ENCODE data around the gene SEZ6L. TPM values are rescaled to one million over a fixed set of nuclear protein-coding genes. Genes with fewer than 3 reads are reported as not detected.

SEZ6L gene
- total RNA-seq, 4 donors from 2014 or later = 0.14 to 0.16 TPM; not detected in 2

DNA sequence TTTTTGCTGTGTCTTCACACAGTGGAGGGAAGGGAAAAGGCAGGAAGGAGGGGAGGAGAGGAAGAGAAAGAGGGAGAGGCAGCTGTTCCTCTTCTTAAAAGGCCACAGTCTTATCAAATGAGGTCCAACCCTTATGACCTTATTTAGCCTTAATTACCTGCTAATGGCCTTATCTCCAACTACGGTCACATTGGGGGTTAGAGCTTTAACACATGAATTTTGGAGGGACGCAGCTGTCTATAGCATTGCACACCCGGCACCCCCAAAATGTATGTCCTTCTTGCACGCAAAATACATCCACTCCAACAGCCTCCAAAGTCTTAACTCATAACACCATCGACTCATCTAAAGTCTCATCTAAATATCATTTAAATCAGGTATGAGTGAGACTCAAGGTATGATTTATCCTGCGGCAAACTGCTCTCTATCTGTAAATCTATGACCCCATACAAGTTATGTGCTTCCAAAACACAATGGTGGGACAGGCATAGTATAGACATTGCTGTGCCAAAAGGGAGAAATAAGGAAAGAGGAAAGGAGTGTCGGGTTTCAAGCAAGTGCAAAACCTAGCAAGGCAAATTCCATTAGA, 214.8 kb downstream of the SEZ6L start:
- no peak for DNase-seq
- no peak overlapping the region for H3K27ac ChIP-seq
- 77 to 83% methylated on average over 6 to 7 of the region's 7 CpGs for WGBS, 2 donors (ENCODE audit: low coverage in 1 of 2)
- H3K4me1 ChIP-seq = no peaks in the 10 kb centered on the region
- TF ChIP-seq EP300 (IDR thresholded peaks at IDR 0.05; ENCODE audit: low read depth) (no peak), POLR2AphosphoS5 (IDR thresholded peaks at IDR 0.05) (no peak), POLR2A (IDR thresholded peaks at IDR 0.05) (no peak)
- TF ChIP-seq, protein P1, sequence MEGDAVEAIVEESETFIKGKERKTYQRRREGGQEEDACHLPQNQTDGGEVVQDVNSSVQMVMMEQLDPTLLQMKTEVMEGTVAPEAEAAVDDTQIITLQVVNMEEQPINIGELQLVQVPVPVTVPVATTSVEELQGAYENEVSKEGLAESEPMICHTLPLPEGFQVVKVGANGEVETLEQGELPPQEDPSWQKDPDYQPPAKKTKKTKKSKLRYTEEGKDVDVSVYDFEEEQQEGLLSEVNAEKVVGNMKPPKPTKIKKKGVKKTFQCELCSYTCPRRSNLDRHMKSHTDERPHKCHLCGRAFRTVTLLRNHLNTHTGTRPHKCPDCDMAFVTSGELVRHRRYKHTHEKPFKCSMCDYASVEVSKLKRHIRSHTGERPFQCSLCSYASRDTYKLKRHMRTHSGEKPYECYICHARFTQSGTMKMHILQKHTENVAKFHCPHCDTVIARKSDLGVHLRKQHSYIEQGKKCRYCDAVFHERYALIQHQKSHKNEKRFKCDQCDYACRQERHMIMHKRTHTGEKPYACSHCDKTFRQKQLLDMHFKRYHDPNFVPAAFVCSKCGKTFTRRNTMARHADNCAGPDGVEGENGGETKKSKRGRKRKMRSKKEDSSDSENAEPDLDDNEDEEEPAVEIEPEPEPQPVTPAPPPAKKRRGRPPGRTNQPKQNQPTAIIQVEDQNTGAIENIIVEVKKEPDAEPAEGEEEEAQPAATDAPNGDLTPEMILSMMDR (IDR thresholded peaks at IDR 0.05) = no peak
- in situ Hi-C loops (cut with MboI; ENCODE audit: low pct_ligation_motif_present in 1 of 4, low pct_unique_long_range_greater_than_20kb in 1 of 4, low sequenced_read_pairs in 3 of 4) = no loop called here
- peaks cover 38% of the 10 kb centered on the region for H3K27me3 ChIP-seq
- no peak overlapping the region for H3K4me3 ChIP-seq
- H3K9me3 ChIP-seq = no peaks in the 10 kb centered on the region
- no peaks in the 10 kb centered on the region for H3K36me3 ChIP-seq
- intact Hi-C loops (cut with DNase I; ENCODE audit: low total_unique reads) = no loop called here

DNA sequence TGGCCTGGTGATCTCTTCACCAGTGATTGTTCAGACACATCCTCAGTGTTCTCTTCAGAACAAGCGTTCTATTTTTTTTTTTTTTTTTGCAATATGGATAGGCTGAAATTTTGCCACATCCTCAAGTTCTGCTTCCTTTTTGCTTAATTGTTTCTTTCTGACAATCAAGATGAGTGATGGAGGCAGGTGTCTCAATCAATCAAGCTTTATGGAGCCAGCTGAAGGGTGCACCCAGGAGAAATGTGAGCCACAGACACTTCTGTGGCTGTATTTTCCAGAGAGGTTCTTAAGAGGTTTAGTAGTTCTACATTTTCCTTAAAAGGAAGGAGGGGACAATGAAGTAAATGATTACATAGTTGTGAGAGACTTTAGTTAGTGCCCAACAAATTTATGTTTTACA, 215.9 kb downstream of the SEZ6L start:
- TF ChIP-seq EP300 (IDR thresholded peaks at IDR 0.05; ENCODE audit: low read depth) (no peak), POLR2AphosphoS5 (IDR thresholded peaks at IDR 0.05) (no peak), POLR2A (IDR thresholded peaks at IDR 0.05) (no peak)
- TF ChIP-seq, protein P1 (IDR thresholded peaks at IDR 0.05) = no peak
- in situ Hi-C loops (cut with MboI; ENCODE audit: low pct_ligation_motif_present in 1 of 4, low pct_unique_long_range_greater_than_20kb in 1 of 4, low sequenced_read_pairs in 3 of 4) (no loop called here), intact Hi-C loops (cut with DNase I; ENCODE audit: low total_unique reads) (no loop called here)
- 40 to 72% methylated on average over 1 of the region's 1 CpG for WGBS, 2 donors (ENCODE audit: low coverage in 1 of 2)
- no peak for DNase-seq
- Histone ChIP-seq H3K4me3 (no peak overlapping the region), H3K4me1 (no peaks in the 10 kb centered on the region), H3K9me3 (no peaks in the 10 kb centered on the region), H3K27ac (no peak overlapping the region), H3K36me3 (no peaks in the 10 kb centered on the region), H3K27me3 (peaks cover 32% of the 10 kb centered on the region)

DNA sequence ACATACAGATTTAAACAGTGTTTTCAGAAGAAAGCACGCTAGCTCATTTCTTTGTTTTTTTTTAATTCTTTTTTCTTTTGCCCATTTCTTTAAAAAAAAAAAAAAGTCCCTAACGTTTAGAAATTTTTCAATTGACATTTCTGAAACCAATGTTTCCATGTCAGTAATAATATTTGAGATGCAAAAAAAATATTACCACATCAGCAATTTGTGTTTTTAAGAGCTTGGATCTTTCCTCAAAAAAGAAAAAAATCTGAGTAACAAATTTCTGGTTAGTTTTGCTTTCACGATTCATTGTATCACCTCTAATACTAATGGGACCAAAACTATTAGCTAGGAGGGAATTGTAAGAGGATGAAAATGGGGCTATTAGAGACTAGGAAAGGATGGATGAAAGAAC, 219.9 kb downstream of the SEZ6L start:
- 75 to 81% methylated on average over 3 of the region's 3 CpGs for WGBS, 2 donors (ENCODE audit: low coverage in 1 of 2)
- H3K27me3 ChIP-seq = peaks cover 19% of the 10 kb centered on the region
- TF ChIP-seq POLR2A (IDR thresholded peaks at IDR 0.05) (no peak), EP300 (IDR thresholded peaks at IDR 0.05; ENCODE audit: low read depth) (no peak), POLR2AphosphoS5 (IDR thresholded peaks at IDR 0.05) (no peak)
- TF ChIP-seq, protein P1 (IDR thresholded peaks at IDR 0.05) = no peak
- in situ Hi-C loops (cut with MboI; ENCODE audit: low pct_ligation_motif_present in 1 of 4, low pct_unique_long_range_greater_than_20kb in 1 of 4, low sequenced_read_pairs in 3 of 4) = no loop called here
- no peak for DNase-seq
- no peaks in the 10 kb centered on the region for H3K4me1 ChIP-seq
- H3K27ac ChIP-seq = no peak overlapping the region
- intact Hi-C loops (cut with DNase I; ENCODE audit: low total_unique reads) = no loop called here
- no peak overlapping the region for H3K4me3 ChIP-seq
- no peaks in the 10 kb centered on the region for H3K9me3 ChIP-seq
- H3K36me3 ChIP-seq = no peaks in the 10 kb centered on the region

DNA sequence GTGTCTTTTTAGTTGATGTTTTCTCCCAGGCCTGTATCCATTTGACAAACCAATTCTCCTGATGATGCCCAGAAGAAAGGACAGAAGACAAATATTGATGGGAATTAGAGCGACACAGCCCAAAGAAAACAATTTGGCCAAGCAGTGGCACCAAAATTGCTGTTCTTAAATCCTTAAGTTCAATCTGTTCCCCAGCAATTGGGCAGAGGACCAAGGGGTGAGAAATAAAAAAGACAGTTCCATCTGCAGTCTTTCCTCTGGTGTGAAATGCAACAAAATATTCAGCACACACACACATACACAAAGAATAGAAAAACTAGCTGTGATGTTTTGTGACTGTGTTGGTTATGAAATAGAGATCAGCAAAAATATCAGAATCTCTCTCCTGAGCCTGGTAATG, 221.8 kb downstream of the SEZ6L start:
- Histone ChIP-seq H3K27me3 (peaks cover 16% of the 10 kb centered on the region), H3K4me1 (no peaks in the 10 kb centered on the region), H3K36me3 (no peaks in the 10 kb centered on the region), H3K27ac (no peak overlapping the region), H3K4me3 (no peak overlapping the region), H3K9me3 (no peaks in the 10 kb centered on the region)
- no peak for TF ChIP-seq POLR2A (IDR thresholded peaks at IDR 0.05)
- TF ChIP-seq, protein P1 (IDR thresholded peaks at IDR 0.05) = no peak
- TF ChIP-seq POLR2AphosphoS5 (IDR thresholded peaks at IDR 0.05) = no peak
- TF ChIP-seq EP300 (IDR thresholded peaks at IDR 0.05; ENCODE audit: low read depth) = no peak
- intact Hi-C loops (cut with DNase I; ENCODE audit: low total_unique reads) (no loop called here), in situ Hi-C loops (cut with MboI; ENCODE audit: low pct_ligation_motif_present in 1 of 4, low pct_unique_long_range_greater_than_20kb in 1 of 4, low sequenced_read_pairs in 3 of 4) (no loop called here)
- 80 to 87% methylated on average over 1 of the region's 1 CpG for WGBS, 2 donors (ENCODE audit: low coverage in 1 of 2)
- no peak for DNase-seq

All from transverse colon (tissue), 4 donors.